ENCODE results near the gene MTR. TPM values are rescaled to one million over a fixed set of nuclear protein-coding genes. Genes with fewer than 3 reads are reported as not detected.

MTR gene
- total and polyA plus RNA-seq, 2 donors (not counting 1 experiment from before 2014, with no cell fraction given), result 9.9 to 49.1 TPM

DNA sequence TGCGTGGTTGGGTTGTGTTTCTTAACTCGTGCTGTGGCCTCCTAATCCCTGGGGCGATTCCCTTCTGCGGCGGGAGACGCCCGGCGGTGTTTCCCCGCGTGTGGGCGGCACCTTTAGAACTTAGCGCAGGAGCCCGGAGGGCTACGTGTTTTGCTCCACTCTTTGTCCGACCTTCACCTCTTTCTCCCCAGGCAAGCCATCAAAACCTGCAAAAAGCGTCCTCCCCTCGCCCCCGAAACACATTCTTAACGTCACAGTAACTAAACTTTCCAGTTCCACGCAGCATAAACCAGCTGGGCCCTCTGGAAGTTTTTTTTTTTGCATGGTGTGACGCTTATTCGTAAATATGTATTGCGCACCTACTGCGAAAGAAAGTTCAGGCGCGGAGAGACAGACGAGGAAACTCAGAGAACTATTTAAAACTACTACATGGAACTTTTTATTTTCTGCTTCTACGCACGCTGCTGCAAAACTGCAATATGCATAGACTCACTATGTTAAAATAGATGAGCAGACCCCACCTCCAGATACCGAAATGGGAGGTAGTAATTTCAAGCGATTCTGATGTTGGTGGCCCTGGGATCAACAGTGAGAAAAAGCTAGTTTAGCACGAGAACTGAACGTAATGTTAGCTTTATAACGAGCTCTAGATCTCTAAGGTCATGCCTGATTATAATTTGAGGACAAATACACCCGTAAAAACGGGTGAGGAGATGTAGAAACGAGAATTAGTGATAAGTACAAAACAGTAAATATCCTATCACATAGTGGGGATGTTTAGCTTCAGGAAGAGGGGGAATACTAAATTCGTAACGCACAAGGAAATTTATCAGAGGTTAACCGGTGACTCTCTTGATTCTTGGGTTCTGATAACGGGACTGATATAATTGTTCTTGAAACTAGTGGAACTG is 920 bp downstream of the MTR start:
- H3K27ac Mint-ChIP-seq, result peak overlapping the region; percentile 88
- Histone ChIP-seq H3K4me2 (replicated peaks; ENCODE audit: low read depth, low read length, poor library complexity, severe bottlenecking) (peak overlapping the region; percentile 94), H2AFZ (ENCODE audit: insufficient read depth, low read depth, low read length, poor library complexity, severe bottlenecking) (peak overlapping the region; percentile 94), H3K9ac (ENCODE audit: low read length) (peak overlapping the region; percentile 99), H3K27ac (ENCODE audit: low read length in 2 of 2) (peak overlapping the region; percentile 88 to 95), H3K9me3 (ENCODE audit: control extremely low read depth in 1 of 3, control insufficient read depth in 2 of 3, insufficient read depth in 1 of 3, low read length in 2 of 3) (no peaks in the 10 kb centered on the region), H3K36me3 (replicated peaks in 1 of 2; ENCODE audit: control extremely low read depth in 1 of 2, control insufficient read depth in 1 of 2, extremely low read depth in 1 of 2, insufficient read depth in 2 of 2, low read length in 1 of 2) (no peaks in the 10 kb centered on the region), H3K27me3 (replicated peaks in 1 of 4; ENCODE audit: control extremely low read depth in 1 of 4, control insufficient read depth in 3 of 4, insufficient read depth in 4 of 4, low read length in 3 of 4) (no peaks in the 10 kb centered on the region), H3K79me2 (ENCODE audit: control insufficient read depth, insufficient read depth, low read length) (peaks cover 52% of the 10 kb centered on the region), H3K4me1 (ENCODE audit: control insufficient read depth in 2 of 2, insufficient read depth in 2 of 2, low read length in 2 of 2) (peaks cover 14 to 18% of the 10 kb centered on the region in 2 donors), H4K20me1 (ENCODE audit: control insufficient read depth, insufficient read depth, low read length, poor library complexity, severe bottlenecking) (peaks cover 13% of the 10 kb centered on the region), H3K4me3 (ENCODE audit: control extremely low read depth in 1 of 5, extremely low read depth in 1 of 5, insufficient read depth in 1 of 5, low read depth in 2 of 5, low read length in 4 of 5) (peak overlapping the region; percentile 82 to 96 (median 93))
- no peaks in the 10 kb centered on the region for H3K9me3 Mint-ChIP-seq (ENCODE audit: insufficient read depth)
- ChIA-PET POLR2A (interaction anchor here (0.7 to 1.0 kb wide), 2 partner anchors 14 to 192 kb away, joined by 3 read pairs; partner anchors contain the start of gene HEATR1), CTCF (no interaction called here)
- 0% methylated on average over 16 of the region's 41 CpGs for WGBS (ENCODE audit: insufficient coverage)
- peak overlapping the region; percentile 88 for H3K4me3 Mint-ChIP-seq
- intact Hi-C loops (cut with micrococcal nuclease), result loop anchor here (1.0 to 10.0 kb wide), 6 partner anchors 192 to 1471 kb away; partner anchors contain the start of genes ARID4B, GGPS1, HEATR1 and LYST
- DNase-seq (no peak), ATAC-seq (ENCODE audit: low read depth) (no peak)
- H3K4me1 Mint-ChIP-seq, result peaks cover 41% of the 10 kb centered on the region
- peaks cover 17% of the 10 kb centered on the region for H3K27me3 Mint-ChIP-seq
- no peak for TF ChIP-seq EZH2 (IDR thresholded peaks at IDR 0.05; ENCODE audit: borderline replicate concordance, insufficient read depth, low read depth, low read length, poor library complexity, severe bottlenecking)
- TF ChIP-seq, protein P1, sequence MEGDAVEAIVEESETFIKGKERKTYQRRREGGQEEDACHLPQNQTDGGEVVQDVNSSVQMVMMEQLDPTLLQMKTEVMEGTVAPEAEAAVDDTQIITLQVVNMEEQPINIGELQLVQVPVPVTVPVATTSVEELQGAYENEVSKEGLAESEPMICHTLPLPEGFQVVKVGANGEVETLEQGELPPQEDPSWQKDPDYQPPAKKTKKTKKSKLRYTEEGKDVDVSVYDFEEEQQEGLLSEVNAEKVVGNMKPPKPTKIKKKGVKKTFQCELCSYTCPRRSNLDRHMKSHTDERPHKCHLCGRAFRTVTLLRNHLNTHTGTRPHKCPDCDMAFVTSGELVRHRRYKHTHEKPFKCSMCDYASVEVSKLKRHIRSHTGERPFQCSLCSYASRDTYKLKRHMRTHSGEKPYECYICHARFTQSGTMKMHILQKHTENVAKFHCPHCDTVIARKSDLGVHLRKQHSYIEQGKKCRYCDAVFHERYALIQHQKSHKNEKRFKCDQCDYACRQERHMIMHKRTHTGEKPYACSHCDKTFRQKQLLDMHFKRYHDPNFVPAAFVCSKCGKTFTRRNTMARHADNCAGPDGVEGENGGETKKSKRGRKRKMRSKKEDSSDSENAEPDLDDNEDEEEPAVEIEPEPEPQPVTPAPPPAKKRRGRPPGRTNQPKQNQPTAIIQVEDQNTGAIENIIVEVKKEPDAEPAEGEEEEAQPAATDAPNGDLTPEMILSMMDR (IDR thresholded peaks at IDR 0.05), result no peak

DNA sequence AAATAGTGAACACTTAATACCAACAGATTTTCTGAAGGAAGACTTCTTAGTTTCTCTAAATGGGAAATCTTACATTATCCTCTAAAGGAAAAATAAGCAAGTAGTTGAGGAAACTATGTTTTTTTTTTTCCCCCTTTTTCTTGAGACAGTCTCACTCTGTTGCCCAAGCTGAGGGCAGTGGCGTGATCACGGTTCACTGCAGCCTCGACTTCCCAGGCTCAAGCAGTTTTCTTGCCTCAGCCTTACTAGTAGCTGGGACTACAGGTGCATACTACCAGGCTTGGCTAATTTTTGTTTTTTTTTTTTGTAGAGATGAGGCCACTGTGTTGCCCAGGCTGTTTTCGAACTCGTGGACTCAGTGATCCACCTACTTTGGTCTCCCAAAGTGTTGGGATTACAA is 3.9 kb downstream of the MTR start:
- Histone ChIP-seq H3K27me3 (replicated peaks in 1 of 4; ENCODE audit: control extremely low read depth in 1 of 4, control insufficient read depth in 3 of 4, insufficient read depth in 4 of 4, low read length in 3 of 4) (no peaks in the 10 kb centered on the region), H2AFZ (ENCODE audit: insufficient read depth, low read depth, low read length, poor library complexity, severe bottlenecking) (no peak overlapping the region), H3K79me2 (ENCODE audit: control insufficient read depth, insufficient read depth, low read length) (peaks cover 79% of the 10 kb centered on the region), H3K4me1 (ENCODE audit: control insufficient read depth in 2 of 2, insufficient read depth in 2 of 2, low read length in 2 of 2) (peaks cover 14 to 19% of the 10 kb centered on the region in 2 donors), H3K27ac (ENCODE audit: low read length in 2 of 2) (no peak overlapping the region), H3K4me3 (ENCODE audit: control extremely low read depth in 1 of 5, extremely low read depth in 1 of 5, insufficient read depth in 1 of 5, low read depth in 2 of 5, low read length in 4 of 5) (no peak overlapping the region), H3K9ac (ENCODE audit: low read length) (no peak overlapping the region), H3K36me3 (replicated peaks in 1 of 2; ENCODE audit: control extremely low read depth in 1 of 2, control insufficient read depth in 1 of 2, extremely low read depth in 1 of 2, insufficient read depth in 2 of 2, low read length in 1 of 2) (peaks cover 0 to under 1% of the 10 kb centered on the region in 2 experiments), H3K9me3 (ENCODE audit: control extremely low read depth in 1 of 3, control insufficient read depth in 2 of 3, insufficient read depth in 1 of 3, low read length in 2 of 3) (no peaks in the 10 kb centered on the region), H4K20me1 (ENCODE audit: control insufficient read depth, insufficient read depth, low read length, poor library complexity, severe bottlenecking) (peaks cover 40% of the 10 kb centered on the region), H3K4me2 (replicated peaks; ENCODE audit: low read depth, low read length, poor library complexity, severe bottlenecking) (no peak overlapping the region)
- Mint-ChIP-seq H3K4me3 (no peak overlapping the region), H3K27ac (no peak overlapping the region), H3K27me3 (peaks cover 4% of the 10 kb centered on the region), H3K4me1 (peaks cover 56% of the 10 kb centered on the region), H3K9me3 (ENCODE audit: insufficient read depth) (no peaks in the 10 kb centered on the region)
- WGBS (ENCODE audit: insufficient coverage), result 75% methylated on average over 3 of the region's 5 CpGs
- intact Hi-C loops (cut with micrococcal nuclease), result loop anchor here (5.0 to 10.0 kb wide), 3 partner anchors 932 to 1474 kb away; partner anchors contain the start of genes ARID4B, GGPS1, LYST and TBCE
- POLR2A ChIA-PET, result interaction anchor here (0.6 kb wide), 1 partner anchor 514 kb away, joined by 3 read pairs; no protein-coding TSS in a partner anchor
- DNase-seq, result no peak
- CTCF ChIA-PET, result no interaction called here
- TF ChIP-seq, protein P1 (IDR thresholded peaks at IDR 0.05), result no peak
- TF ChIP-seq EZH2 (IDR thresholded peaks at IDR 0.05; ENCODE audit: borderline replicate concordance, insufficient read depth, low read depth, low read length, poor library complexity, severe bottlenecking), result no peak
- no peak for ATAC-seq (ENCODE audit: low read depth)
